NCI-H446 treated with DMSO at 0.1 percent for 48 hours (cell line): Measurements from ENCODE around the gene SERPINA1.
"Not testable (repeated sequence)": the region's sequence is repeated elsewhere in the genome, so short reads cannot be mapped to it uniquely, and the experiment has no call there.

Experiments
- DNase-seq: peaks from one replicate; lab custom pipeline; 2025; lab: John Stamatoyannopoulos, UW

SERPINA1 gene

DNA sequence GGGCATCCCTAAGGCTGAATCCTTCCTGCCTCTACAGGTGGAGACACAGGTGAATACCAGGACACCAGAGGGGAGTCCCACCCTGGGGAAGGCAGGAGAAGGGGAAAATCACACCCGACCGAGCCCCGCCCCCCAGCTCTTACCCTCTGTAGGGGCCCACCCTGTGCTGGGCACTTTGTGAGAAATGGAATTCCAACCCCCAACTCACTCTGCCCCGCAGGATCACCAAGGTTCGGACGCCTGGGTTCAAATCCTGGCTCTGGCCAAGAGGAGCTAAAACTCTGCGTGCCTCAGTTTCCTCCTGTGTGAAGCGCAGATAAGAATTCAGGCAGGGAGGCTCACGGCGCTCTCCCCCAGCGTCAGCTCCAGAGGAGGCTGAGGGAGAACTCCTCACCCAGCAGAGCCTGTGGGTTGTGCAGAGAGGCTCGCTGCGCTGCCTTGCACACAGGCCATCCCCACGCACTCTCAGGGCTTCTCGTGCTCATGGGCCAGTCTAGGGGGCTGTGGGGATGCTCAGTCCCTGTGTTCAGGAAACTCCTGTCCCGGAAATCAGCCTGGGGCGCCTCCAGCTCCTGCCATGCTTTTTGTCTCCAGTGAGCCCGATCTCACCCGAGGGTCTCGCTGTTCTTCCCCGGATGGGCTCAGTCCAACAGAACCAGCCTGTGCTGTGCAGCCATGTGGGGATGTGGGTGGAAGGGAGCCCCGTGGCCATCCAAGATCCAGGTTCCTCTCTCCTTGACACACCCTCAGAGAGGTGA, 18.5 kb downstream of the SERPINA1 start:
- not testable (repeated sequence) for DNase-seq

DNA sequence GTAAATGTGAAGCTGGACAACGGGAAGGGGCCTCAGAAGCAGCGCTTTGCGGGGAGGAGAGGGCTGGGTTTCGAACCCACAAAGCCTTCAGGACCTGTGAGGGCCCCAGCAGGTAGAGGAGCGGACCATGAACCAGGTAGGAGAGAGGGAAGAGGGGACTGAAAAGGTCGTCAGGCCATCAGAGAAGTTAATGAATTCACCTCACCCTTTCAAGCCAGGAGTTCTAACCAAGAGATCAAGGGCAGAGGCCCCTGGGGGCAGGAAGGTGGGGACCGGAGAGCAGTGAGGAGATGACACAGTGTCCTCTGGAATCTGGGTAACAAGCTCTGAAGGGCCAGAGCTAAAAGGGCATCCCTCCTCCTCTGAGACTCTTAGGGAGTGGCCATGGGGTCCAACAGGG, 19.4 kb downstream of the SERPINA1 start:
- DNase-seq: no peak

DNA sequence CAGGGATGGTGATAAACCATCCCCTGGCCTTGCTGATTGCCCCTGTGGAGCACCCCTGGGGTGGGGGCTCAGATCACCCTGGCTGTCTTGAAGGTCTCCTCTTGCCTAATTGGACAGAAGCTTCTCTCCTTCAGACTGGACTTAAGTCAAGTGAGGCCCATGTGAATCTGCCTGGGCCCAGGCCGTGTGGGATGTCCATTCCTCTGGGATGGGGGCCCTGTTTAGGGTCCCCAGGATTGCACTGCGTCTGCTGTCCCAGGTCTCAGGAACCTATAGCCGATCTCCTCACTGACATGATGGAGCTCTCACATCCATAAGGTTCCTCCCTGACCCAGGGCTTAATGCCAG, 20.2 kb downstream of the SERPINA1 start:
- no peak for DNase-seq

DNA sequence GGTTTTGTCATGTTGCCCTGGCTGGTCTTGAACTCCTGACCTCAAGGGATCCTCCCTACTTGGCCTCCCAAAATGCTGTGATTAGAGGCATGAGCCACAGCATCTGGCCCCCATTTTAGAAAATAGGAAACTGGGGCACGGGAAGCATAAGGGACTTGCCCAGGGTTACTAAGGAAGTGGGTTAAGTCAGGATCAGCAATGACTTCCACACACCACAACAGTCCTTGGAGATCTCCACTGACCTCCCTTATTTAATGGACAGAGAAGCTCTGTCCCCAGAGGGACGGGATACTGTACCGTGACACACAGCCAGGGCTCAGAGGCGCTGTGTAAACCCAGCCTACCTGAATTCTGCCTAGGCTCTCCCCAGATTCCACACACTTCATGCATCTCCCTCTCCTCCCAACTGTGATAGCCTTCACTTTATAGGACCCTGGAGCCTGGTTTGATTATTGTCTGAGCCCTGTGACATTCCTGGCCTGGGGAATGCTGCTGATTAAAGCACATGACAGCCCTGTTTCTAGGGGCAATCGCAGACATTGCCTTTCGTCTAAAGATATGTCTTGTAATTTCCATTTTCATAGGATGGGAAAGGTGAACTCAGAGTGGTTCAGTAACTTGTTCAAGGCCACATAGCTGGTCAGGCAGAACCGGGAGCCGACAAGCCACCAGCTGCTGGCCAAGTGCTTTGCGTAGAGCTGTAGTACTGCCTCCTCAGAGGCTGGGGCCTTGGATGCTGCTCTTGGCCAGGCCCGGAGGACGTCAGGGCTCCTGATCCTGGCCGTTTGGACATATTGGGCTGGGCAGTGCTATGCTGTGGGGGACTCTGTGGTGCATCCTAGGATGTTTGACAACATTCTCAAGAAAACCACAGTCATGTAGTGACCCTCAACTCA, 20.8 kb downstream of the SERPINA1 start:
- DNase-seq: no peak

DNA sequence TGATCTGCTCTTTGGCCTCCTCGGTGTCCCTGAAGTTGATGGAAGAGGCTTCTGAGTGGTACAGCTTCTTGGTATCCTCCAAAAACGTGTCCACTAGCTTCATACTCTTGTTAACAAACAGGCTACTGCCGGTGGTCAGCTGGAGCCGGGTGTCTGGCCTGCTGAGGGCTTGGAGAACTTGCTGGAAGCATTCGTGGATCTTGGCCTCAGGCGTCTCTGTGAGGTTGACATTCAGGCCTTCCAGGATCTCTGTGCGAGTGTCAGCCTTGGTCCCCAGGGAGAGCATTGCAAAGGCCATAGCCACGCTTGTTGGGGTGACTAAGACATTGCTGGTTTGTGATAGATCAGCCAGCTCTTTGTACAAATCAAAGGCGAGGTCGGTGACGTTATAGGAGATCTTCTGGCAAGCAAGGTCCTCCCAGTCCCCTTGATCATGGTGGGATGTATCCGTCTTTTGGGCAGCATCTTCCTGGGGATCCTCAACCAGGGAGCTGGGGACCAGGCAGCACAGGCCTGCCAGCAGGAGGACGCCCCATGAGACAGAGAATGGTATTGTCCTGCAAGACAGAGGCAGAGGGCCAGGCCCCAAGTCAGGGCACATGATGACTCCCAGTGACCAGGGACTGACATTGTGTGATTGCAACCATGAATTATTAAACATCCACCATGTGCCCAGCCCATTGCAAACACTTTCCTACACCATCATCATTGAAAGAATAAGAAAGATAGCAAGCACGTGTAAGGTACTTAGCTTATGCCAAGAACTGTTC, 22.1 kb downstream of the SERPINA1 start, which contains the start of gene SERPINA2:
Gene SERPINA2 (minus strand): TSS at position 553 of the 770 bp plus-strand sequence.
- no peak for DNase-seq

DNA sequence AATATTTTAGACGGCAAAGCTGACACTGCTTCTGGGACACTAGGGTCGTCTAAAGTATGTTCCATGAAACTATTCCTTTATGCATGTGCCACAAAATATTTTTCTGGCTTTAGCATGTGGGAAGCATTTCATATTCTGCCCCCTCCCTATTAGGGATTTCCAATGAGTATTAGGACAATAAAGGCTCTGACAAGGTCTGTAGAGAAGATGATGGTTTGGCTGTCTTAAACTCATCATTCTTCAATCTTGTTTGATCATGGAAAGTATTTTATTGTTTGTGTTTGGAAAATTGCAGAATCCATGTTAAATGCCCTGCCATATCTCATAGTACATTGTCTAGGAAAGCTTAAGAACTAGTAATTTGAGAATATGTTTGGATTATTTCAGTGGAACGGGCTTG, 22.8 kb downstream of the SERPINA1 start:
- no peak for DNase-seq

DNA sequence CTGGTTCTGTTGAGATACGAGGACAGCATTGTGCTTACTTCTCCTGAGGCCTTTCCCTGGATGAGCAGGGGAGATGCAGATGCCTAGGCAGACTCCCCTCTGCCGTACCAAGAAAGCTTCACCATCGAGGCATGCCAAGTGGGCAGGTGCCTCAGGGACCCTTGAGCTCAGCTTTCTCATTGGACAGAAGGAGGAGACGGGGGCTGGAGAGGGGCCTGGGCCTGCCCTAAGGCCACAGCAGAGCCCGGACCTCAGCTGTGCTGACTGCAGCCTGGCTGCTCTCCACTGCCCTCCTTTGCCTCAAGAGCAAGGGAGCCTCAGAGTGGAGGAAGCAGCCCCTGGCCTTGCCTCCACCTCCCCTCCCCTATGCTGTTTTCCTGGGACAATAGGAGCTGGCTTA, 23.4 kb downstream of the SERPINA1 start:
- no peak for DNase-seq

DNA sequence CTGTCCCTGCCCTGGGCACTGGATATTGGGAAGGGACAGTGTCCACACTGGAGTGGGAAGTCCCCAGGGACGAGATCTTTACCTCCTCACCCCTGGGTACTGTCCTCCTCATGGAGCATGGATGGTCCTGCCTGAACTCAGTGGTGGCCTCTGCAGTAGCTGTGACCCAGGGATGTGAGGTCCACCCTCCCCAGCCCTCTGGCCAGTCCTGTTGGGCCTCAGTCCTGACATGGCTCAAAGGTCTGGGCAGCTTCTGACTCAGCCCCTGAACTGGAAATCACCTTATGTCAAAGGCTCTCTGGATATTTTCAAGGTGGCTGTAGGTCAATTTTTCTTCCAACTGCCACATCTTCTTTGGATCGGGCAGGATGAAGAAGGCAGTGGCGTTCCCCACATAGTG, 24.4 kb downstream of the SERPINA1 start:
- DNase-seq: no peak

DNA sequence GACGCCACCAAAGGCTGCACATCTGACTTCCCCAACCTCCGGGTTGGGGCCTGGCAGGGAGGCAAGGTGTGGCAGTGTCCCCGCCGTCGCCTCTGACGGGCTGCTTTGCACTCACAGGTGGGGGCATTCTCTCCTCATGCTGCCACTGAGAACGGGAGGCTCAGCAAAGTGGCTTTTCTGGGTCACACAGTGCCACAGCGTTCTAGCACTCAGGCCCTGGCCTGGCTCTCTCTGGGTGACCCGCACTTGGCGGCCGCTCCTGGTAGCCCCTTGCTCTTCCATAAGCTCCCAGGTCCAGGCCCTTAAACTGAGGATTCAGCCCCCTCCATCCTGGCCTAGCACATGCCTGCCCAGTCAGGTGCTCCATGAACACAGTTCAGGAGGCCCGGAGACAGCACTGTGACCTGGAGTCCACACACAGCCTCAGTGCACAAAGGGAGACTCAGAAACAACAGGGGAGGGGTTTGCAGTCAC, 25.2 kb downstream of the SERPINA1 start:
- no peak for DNase-seq

DNA sequence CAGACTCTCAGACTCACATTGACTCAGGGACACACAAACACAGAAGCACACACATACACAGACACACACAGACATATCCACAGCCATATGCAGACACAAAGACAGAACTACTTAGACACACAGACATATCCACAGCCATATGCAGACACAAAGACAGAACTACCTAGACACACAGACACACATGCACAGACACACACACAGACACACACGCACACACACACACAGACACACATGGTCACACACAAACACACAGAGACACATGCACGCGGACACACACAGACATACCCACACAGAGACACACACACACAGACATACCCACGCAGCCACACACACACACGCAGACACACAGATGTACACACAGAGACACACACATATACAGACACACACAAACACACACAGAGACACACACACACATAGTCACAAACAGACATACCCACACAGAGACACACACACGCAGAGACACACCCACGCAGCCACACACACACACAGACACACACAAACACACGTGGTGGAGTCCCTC, 25.7 kb downstream of the SERPINA1 start:
- no peak for DNase-seq

DNA sequence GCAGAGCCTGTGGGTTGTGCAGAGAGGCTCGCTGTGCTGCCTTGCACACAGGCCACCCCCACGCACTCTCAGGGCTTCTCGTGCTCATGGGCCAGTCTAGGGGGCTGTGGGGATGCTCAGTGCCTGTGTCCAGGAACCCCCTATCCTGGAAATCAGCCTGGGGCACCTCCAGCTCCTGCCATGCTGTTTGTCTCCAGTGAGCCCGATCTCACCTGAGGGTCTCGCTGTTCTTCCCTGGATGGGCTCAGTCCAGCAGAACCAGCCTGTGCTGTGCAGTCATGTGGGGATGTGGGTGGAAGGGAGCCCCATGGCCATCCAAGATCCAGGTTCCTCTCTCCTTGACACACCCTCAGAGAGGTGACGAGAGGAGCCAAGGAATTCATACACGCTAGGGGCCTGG, 26.7 kb downstream of the SERPINA1 start:
- no peak for DNase-seq

DNA sequence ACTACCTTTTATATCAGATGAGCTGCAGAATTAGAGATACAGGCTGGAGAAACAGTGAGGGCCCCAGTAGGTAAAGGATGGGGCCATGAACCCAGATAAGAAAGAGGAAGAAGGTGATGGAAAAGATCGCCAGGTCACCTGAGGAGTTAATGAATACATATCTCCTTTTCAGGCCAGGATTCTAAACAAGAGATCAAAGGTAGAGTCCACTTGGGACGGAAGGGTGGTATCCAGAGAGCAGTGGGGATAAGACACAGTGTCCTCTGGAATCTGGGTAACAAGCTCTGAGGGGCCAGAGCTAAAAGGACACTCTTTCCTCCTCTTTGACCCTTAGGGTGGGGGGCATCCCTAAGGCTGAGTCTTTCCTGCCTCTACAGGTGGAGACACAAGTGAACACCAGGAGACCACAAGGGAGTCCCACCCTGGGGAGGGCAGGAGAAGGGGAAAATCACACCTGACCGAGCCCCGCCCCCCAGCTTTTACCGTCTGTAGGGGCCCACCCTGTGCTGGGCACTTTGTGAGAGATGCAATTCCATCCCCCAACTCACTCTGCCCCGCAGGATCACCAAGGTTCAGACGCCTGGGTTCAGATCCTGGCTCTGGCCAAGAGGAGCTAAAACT, 27.3 kb downstream of the SERPINA1 start:
- no peak for DNase-seq

DNA sequence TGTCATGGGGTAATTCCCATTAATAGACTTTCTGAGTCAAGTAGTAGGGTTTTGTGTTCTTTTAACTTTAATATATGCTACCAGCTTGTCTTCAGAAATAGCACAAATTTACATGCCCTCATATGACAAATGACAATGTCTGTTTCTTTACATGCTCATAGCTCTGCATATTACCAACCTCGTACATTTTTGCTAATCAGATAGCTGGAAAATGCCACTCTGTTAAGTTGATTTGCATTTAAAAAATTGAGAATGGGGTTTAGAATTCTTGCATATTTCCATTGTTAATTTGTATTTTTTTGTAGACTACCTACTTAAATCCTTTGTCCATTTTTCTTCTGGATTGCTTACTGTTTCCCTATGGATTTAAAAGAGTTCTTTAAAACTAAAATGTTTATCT, 31.2 kb downstream of the SERPINA1 start:
- DNase-seq: no peak

DNA sequence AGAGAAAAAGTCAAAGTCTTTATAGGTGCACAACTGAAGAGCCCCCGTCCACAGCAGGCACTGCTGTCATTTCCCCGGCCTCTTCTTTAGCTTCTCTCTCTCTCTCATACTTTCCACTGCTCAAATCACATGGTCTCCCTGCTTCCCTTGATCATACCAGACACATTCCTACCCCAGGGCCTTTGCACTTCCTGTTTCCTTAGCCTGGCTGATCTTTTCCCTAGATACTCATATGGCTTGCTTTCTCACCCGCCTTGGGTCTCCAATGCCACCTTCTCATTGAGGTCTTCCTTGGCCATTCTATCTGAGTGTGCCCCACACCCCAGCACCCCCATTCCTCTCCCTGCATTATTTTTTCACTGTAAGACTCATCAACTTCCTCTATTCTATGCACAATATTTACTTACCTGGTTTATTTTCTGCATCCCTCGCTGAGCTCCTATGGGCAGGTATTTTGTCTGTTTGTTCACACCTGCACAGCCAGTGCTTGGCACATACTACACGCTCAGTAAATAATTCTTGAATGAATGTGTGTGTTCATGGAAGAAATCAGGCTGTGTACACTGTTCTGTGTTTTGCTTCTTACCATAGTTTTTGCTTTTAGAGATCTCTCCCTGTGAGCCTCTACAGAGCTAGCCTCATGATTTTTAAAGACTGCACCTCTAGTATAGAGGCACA, 31.9 kb downstream of the SERPINA1 start:
- no peak for DNase-seq

DNA sequence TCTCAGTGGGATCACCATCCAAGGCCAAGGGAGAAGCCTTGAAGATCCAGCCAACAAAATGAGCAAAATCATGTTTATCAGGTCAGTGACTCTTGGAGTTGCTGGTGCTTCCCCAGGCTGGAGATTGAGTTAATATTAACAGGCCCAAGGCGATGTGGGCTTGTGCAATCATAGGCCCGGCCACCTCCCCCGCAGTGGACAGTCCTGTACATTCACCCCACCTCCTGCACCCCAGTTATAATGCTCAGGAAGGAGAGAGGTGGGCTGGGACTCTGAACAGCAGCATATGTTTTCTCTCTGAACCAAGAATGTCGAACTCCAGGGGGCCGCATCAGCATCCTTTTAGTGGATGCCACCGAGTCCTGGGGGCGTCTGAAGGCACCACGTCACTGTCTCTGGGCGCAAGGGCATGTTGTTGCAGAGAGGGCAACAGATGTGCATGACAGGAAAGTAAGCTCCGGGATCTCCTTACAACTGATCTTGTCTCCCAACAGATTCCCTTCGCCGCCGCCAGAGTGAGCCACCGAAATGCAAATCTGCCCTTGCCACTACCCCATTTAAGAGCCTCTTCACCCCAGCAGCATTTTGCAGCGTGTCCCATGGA, 33.1 kb downstream of the SERPINA1 start:
- DNase-seq: no peak

DNA sequence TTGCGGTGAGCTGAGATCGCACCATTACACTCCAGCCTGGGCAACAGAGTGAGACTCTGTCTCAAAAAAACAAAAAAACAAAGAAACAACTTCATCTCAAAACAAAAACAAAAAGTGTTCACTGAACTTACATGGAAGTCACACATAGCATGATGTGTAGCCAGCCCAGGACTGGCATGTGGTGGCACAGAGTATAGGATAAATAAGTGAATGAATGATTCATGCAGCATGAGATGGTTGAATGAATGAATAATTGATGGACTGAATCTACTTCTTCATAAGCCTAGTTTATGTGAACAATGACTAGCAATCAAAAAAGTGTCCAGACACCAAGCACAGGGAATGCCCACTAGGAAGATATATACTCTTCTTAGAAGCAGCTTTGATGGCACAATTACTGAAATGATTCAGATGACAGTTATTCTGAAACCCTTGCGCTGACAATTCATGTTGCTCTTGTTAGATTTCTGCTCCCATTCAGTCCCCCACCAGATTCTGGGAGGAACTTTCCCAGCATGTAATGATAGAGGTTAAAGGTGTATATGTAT, 33.7 kb downstream of the SERPINA1 start:
- no peak for DNase-seq

DNA sequence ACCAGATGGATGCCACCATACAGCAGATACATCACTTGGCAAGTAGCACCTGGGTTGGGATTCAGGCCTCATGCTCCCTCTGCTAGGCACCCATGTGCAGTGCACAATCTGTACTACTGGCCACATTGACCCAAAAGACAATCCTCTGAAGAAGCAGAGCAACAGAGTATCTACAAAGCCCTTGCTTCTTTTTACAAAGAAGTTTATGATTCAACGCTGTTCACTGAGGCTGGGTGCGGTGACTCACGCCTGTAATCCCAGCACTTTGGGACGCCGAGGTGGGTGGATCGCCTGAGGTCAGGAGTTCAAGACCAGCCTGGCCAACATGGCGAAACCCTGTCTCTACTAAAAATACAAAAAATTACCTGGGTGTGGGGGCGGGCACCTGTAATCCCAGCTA, 34.2 kb downstream of the SERPINA1 start:
- DNase-seq: not testable (repeated sequence)

DNA sequence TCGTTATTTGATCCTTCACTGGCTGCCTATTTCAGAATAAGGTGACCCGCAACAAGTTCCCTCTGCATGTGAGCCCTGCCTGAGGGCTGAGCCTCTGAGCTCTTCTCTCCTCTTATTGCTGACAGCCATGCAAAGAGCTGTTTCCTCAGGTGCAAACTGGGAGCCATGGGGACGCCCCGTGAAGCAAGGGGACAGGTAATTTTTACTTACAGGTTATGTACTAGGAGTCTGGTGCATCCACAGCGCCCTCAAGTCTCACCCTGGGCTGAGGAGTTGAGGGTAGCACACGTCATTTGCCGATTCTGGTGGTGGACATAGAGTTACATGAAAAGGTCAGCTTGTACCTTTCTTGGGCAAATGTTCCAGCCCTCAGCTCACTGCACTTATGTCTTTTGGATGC, 39.1 kb downstream of the SERPINA1 start:
- no peak for DNase-seq

DNA sequence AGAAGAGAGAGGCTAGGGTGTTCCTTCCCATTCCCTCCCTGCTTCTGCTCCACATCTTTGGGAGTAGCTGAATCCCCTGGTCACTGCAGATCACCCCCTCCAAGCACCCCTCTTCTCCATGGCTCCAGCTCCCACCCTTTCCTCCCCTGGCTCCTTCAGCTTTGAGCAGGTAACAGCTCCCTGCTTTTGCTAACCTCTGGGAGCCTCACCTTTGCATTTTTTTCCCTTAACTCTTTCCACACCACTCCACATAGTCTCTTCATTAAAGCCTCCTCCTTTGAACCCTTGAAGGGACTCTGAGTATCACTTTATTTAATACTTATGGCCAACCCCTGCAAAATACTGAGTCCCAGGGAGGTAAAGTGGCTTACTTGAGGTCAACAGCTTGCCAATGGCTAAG, 39.6 kb downstream of the SERPINA1 start:
- DNase-seq: no peak

DNA sequence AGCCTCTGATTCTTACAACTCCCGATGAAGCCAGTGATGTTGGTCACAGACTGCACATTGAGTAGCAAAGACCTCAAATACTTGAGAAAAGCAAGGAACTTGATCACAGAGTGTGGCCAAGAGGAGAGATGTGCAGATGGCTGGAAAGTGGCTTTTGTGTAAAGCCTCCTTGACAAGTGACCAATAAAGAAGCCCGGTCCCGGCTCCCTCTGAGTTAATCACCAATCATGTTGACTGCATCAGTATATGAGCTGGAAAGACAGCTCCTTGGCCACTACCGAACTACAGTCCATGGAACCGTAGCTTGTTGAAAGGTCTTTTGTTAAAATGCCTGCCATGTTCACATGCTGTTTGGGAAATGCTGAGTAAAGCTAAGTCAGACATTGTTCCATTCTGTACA, 41.6 kb downstream of the SERPINA1 start:
- DNase-seq: no peak
